Suprapubic skin (tissue), 4 donors: Measurements from ENCODE around the gene PIGS.

Source experiments
- POLR2A ChIP-seq, 2 donors: fragments of 450-650 bp; IDR thresholded peaks; one replicate each; pipeline ENCODE4 v1.6.1; 2017; ENCODE audit warnings: antibody characterized with exemption in 2 of 2, mild to moderate bottlenecking in 2 of 2, moderate library complexity in 2 of 2
- POLR2AphosphoS5 ChIP-seq, 3 donors: sonication (generic); formaldehyde crosslinking; IDR thresholded peaks; one replicate each; pipeline ENCODE4 v1.6.1; 2017; ENCODE audit warnings: antibody characterized with exemption in 3 of 3

DNA sequence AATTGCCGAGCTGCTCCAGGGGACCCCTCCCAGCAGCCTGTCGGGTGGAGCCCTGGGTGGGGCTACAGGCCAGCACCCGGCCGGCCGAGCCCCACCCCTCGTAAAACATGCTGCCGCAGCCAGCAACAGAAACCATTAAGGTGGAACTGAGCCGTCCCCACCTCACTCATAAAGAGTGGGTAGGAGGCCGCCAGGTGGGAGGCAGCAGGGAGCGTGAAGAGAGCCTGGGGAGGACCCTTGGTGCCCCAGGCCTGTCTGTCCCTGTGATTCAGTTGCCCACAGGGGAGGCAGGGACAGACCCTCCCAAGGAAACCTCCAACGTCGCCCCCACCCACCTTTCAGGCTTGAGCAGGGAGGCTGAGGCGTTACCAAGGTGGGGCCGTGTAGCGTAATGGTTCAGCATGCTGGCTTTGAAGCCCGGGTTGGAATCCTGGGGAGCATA is 56.7 kb downstream of the PIGS start:
- TF ChIP-seq POLR2A (IDR thresholded peaks at IDR 0.05) (no peak), POLR2AphosphoS5 (IDR thresholded peaks at IDR 0.05) (no peak)
